Lower lobe of right lung (tissue), 2 donors: ENCODE results near the gene KLRK1. TPM values are rescaled to one million over a fixed set of nuclear protein-coding genes. Genes with fewer than 3 reads are reported as not detected.
"Not testable (repeated sequence)": the region's sequence is repeated elsewhere in the genome, so short reads cannot be mapped to it uniquely, and the experiment has no call there.

Experiments used
- ATAC-seq, 2 donors: fragments of 200-7000 bp; cut with Tn5 transposase; one replicate each; pipeline ENCODE4 v1.9.1; 2020 to 2022; ENCODE audit warnings: mild to moderate bottlenecking in 2 of 2, moderate library complexity in 2 of 2
- DNase-seq: peaks from one replicate; pipeline ENCODE4 v3.0.0-alpha.2; 2020
- H3K27ac ChIP-seq: fragments of 200-600 bp; one replicate; pipeline ENCODE4 v1.8.0; 2022
- H3K27me3 ChIP-seq: fragments of 200-600 bp; one replicate; pipeline ENCODE4 v1.8.0; 2022; ENCODE audit warnings: low read depth
- H3K36me3 ChIP-seq: fragments of 200-600 bp; one replicate; pipeline ENCODE4 v1.8.0; 2022; ENCODE audit warnings: mild to moderate bottlenecking
- H3K4me1 ChIP-seq: fragments of 200-600 bp; one replicate; pipeline ENCODE4 v1.8.0; 2022
- H3K4me3 ChIP-seq: fragments of 200-600 bp; one replicate; pipeline ENCODE4 v1.8.0; 2022; ENCODE audit warnings: mild to moderate bottlenecking
- H3K9me3 ChIP-seq: fragments of 200-600 bp; one replicate; pipeline ENCODE4 v1.8.0; 2022
- CTCF ChIP-seq: fragments of 200-600 bp; IDR thresholded peaks from one replicate; pipeline ENCODE4 v1.8.0; 2022; ENCODE audit warnings: antibody characterized with exemption, mild to moderate bottlenecking
- intact Hi-C: fragments of 100-400 bp; cut with DNase I; formaldehyde crosslinking; loops from one replicate; pipeline ENCODE4 v1.11.0; 2022
- total RNA-seq: library from RNA; stranded (reverse); fragmentation: NEBNext Ultra II Directional; extraction: Animal tissue kit (Norgen Biotek cat#: 25700); gene quantifications from one replicate; pipeline ENCODE4 v1.2.1, GENCODE V29; 2021
- donor health status: DM: no; HTN: yes; CAD: no; lungs with severe emphysema.

Gene KLRK1
- total RNA-seq, 1 donor from 2014 or later: 7.5 TPM

GRCh38 chr12:10388624-10389413 lies 1.0 kb downstream of the KLRK1 start:
- no peaks in the 10 kb centered on the region for H3K36me3 ChIP-seq
- intact Hi-C loops: no loop called here
- H3K27ac ChIP-seq: no peak overlapping the region
- no peak for DNase-seq
- no peak overlapping the region for H3K4me3 ChIP-seq
- H3K4me1 ChIP-seq: no peaks in the 10 kb centered on the region
- H3K27me3 ChIP-seq: no peaks in the 10 kb centered on the region
- ATAC-seq: no peak
- no peaks in the 10 kb centered on the region for H3K9me3 ChIP-seq
- TF ChIP-seq CTCF: no peak

- H3K4me3 ChIP-seq, H3K9me3 ChIP-seq, H3K36me3 ChIP-seq, intact Hi-C loops, H3K27ac ChIP-seq, ATAC-seq, DNase-seq, H3K27me3 ChIP-seq, H3K4me1 ChIP-seq: not testable (repeated sequence)
These were observed 2.3 kb downstream of the KLRK1 start for GRCh38 chr12:10387498-10387897.

DNA sequence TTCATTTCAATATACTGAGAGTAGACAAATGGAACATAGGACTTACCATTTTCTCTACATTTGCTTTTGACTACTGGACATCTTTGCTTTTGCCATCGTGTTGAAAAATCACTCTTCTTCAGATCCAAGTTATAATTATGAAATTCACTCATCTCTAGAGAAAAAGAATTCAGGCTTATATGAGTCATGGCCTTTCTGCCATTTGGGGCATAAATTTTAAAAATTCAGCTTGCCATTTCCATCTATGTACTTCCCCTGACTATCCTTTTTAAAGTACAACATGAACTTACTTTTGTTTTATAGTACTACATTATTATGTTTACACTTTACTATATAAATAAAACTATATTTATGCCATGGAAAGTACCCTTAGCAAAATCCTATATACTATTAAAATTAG lies 3.0 kb downstream of the KLRK1 start:
- DNase-seq: no peak
- no peaks in the 10 kb centered on the region for H3K4me1 ChIP-seq
- intact Hi-C loops: no loop called here
- no peak for ATAC-seq
- no peaks in the 10 kb centered on the region for H3K27me3 ChIP-seq
- no peak overlapping the region for H3K4me3 ChIP-seq
- no peak for TF ChIP-seq CTCF
- H3K36me3 ChIP-seq: no peaks in the 10 kb centered on the region
- no peaks in the 10 kb centered on the region for H3K9me3 ChIP-seq
- no peak overlapping the region for H3K27ac ChIP-seq

DNA sequence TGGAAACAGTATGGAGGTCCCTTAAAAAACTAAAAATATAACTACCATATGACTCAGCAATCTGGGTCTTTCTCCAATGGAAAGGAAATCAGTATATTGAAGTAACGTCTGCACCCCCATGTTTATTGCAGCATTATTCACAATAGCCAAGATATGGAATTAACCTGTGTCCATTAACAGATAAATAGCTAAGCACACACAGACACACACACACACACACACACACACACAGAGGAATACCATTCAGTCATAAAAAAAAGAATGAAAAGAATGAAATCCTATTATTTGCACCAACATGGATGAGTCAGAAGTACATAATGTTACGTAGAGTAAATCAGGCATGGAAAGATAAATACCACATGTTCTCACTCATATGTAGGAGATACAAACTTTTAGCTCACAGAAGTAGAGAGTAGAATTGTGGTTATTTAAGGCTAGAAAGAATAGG lies 4.7 kb downstream of the KLRK1 start:
- Histone ChIP-seq H3K4me3 (peak overlapping the region; percentile 4), H3K4me1 (no peaks in the 10 kb centered on the region), H3K27ac (no peak overlapping the region), H3K36me3 (no peaks in the 10 kb centered on the region), H3K9me3 (no peaks in the 10 kb centered on the region), H3K27me3 (no peaks in the 10 kb centered on the region)
- DNase-seq: no peak
- no peak for TF ChIP-seq CTCF
- no peak for ATAC-seq
- intact Hi-C loops: no loop called here

GRCh38 chr12:10384191-10384590 lies 5.7 kb downstream of the KLRK1 start:
- intact Hi-C loops: no loop called here
- H3K27me3 ChIP-seq: no peaks in the 10 kb centered on the region
- no peak for TF ChIP-seq CTCF
- no peaks in the 10 kb centered on the region for H3K9me3 ChIP-seq
- ATAC-seq (no peak), DNase-seq (no peak)
- H3K36me3 ChIP-seq: no peaks in the 10 kb centered on the region
- H3K27ac ChIP-seq: no peak overlapping the region
- H3K4me3 ChIP-seq: peak overlapping the region; percentile 4
- H3K4me1 ChIP-seq: no peaks in the 10 kb centered on the region

GRCh38 chr12:10381928-10382628 lies 7.8 kb downstream of the KLRK1 start:
- Histone ChIP-seq H3K27ac (no peak overlapping the region), H3K4me1 (no peaks in the 10 kb centered on the region), H3K9me3 (no peaks in the 10 kb centered on the region), H3K27me3 (no peaks in the 10 kb centered on the region), H3K4me3 (no peak overlapping the region), H3K36me3 (no peaks in the 10 kb centered on the region)
- ATAC-seq (no peak), DNase-seq (no peak)
- no peak for TF ChIP-seq CTCF
- intact Hi-C loops: no loop called here

- H3K9me3 ChIP-seq, ATAC-seq, H3K4me3 ChIP-seq, H3K4me1 ChIP-seq, DNase-seq, H3K27ac ChIP-seq, H3K36me3 ChIP-seq, H3K27me3 ChIP-seq, intact Hi-C loops: not testable (repeated sequence)
These were observed 11.1 kb downstream of the KLRK1 start for GRCh38 chr12:10378737-10379136.
